CD14-positive monocyte (primary cell): ENCODE measurements around the gene PITPNM1. TPM values are rescaled to one million over a fixed set of nuclear protein-coding genes. Genes with fewer than 3 reads are reported as not detected.
A peak's percentile ranks its signal among the peaks of the same experiment; 100 is the strongest.

Experiments
- DNase-seq, 3 donors: peaks; one replicate each; pipeline ENCODE4 v3.0.0-alpha.2; 2011 to 2022
- H2AFZ ChIP-seq: 2 replicates; pipeline ENCODE4 v1.6.0; 2012; ENCODE audit warnings: mild to moderate bottlenecking, low read depth, low read length, inconsistent platforms; ENCODE audit not compliant: insufficient read depth, poor library complexity, severe bottlenecking
- H3K27ac ChIP-seq, 2 donors: 1 replicate in 1 of 2; 2 replicates in 1 of 2; pipeline ENCODE4 v1.5.1; 2012 to 2013; ENCODE audit warnings: low read length in 2 of 2, control low read depth in 1 of 2, inconsistent platforms in 1 of 2, low read depth in 1 of 2, mild to moderate bottlenecking in 1 of 2
- H3K27me3 ChIP-seq, 2 donors: one replicate each; pipeline versions ENCODE4 v1.6.0 to v1.6.1; 2011 to 2013; ENCODE audit warnings: low read length in 2 of 2; ENCODE audit not compliant: control insufficient read depth in 2 of 2, insufficient read depth in 2 of 2
- H3K36me3 ChIP-seq, 2 donors: replicated peaks in 1 of 2; 1 replicate in 1 of 2; 2 replicates in 1 of 2; pipeline versions ENCODE4 v1.5.1 to v1.6.1; 2012 to 2013; ENCODE audit warnings: low read length in 2 of 2, control low read depth in 1 of 2, inconsistent platforms in 1 of 2, mild to moderate bottlenecking in 1 of 2; ENCODE audit not compliant: insufficient read depth in 2 of 2, control insufficient read depth in 1 of 2
- H3K4me1 ChIP-seq, 2 donors: 1 replicate in 1 of 2; 2 replicates in 1 of 2; pipeline versions ENCODE4 v1.5.1 to v1.6.1; 2012 to 2013; ENCODE audit warnings: low read length in 2 of 2, control low read depth in 1 of 2, inconsistent platforms in 1 of 2, mild to moderate bottlenecking in 1 of 2, moderate library complexity in 1 of 2; ENCODE audit not compliant: insufficient read depth in 2 of 2, control insufficient read depth in 1 of 2
- H3K4me2 ChIP-seq: replicated peaks from 2 replicates; pipeline ENCODE3; 2012; ENCODE audit warnings: low read length, moderate library complexity, mild to moderate bottlenecking; ENCODE audit not compliant: poor library complexity, severe bottlenecking; ENCODE audit errors: extremely low read depth
- H3K4me3 ChIP-seq, 3 experiments: fragments of 200-600 bp in 1 of 3; sonication (generic) in 1 of 3; replicated peaks in 1 of 3; 1 replicate in 2 of 3; 2 replicates in 1 of 3; pipeline ENCODE4 v1.5.1; 2011 to 2013; ENCODE audit warnings: low read length in 3 of 3, mild to moderate bottlenecking in 3 of 3, control low read depth in 2 of 3, low read depth in 2 of 3, inconsistent platforms in 1 of 3, moderate library complexity in 1 of 3
- H3K79me2 ChIP-seq: 2 replicates; pipeline ENCODE4 v1.6.0; 2012; ENCODE audit warnings: mild to moderate bottlenecking, control low read depth, inconsistent platforms, low read length, moderate library complexity; ENCODE audit not compliant: insufficient read depth
- H3K9ac ChIP-seq: 2 replicates; pipeline ENCODE4 v1.6.0; 2017; ENCODE audit warnings: low read length, mild to moderate bottlenecking; ENCODE audit not compliant: insufficient read depth, poor library complexity, severe bottlenecking
- H3K9me3 ChIP-seq, 2 donors: replicated peaks in 1 of 2; 1 replicate in 1 of 2; 2 replicates in 1 of 2; pipeline versions ENCODE4 v1.5.1 to v1.6.1; 2012 to 2013; ENCODE audit warnings: low read length in 2 of 2, control low read depth in 1 of 2; ENCODE audit not compliant: control insufficient read depth in 1 of 2, insufficient read depth in 1 of 2
- H4K20me1 ChIP-seq: 2 replicates; pipeline ENCODE4 v1.6.0; 2012; ENCODE audit warnings: mild to moderate bottlenecking, low read length, control low read depth, moderate library complexity; ENCODE audit not compliant: insufficient read depth
- H3K27ac Mint-ChIP-seq, 7 donors: one replicate each; pipeline ENCODE4 v1.8.0; 2020; ENCODE audit warnings: mild to moderate bottlenecking in 7 of 7, mixed read lengths in 7 of 7, moderate library complexity in 6 of 7, inconsistent platforms in 2 of 7
- H3K27me3 Mint-ChIP-seq, 3 donors: one replicate each; pipeline ENCODE4 v1.8.0; 2021 to 2022; ENCODE audit warnings: low read depth in 3 of 3, mild to moderate bottlenecking in 3 of 3, mixed read lengths in 3 of 3, moderate library complexity in 3 of 3, inconsistent platforms in 1 of 3
- H3K36me3 Mint-ChIP-seq, 2 donors: one replicate each; pipeline ENCODE4 v1.8.0; 2020; ENCODE audit warnings: mixed read lengths in 2 of 2, inconsistent platforms in 1 of 2, mild to moderate bottlenecking in 1 of 2
- H3K4me1 Mint-ChIP-seq: one replicate; pipeline ENCODE4 v1.8.0; 2020; ENCODE audit warnings: mild to moderate bottlenecking, mixed read lengths
- H3K4me3 Mint-ChIP-seq, 2 donors: one replicate each; pipeline ENCODE4 v1.8.0; 2020; ENCODE audit warnings: mild to moderate bottlenecking in 2 of 2, mixed read lengths in 2 of 2, moderate library complexity in 1 of 2
- H3K9me3 Mint-ChIP-seq, 7 donors: one replicate each; pipeline ENCODE4 v1.8.0; 2020 to 2022; ENCODE audit warnings: mixed read lengths in 7 of 7, mild to moderate bottlenecking in 6 of 7, moderate library complexity in 6 of 7, inconsistent platforms in 2 of 7
- CTCF ChIP-seq: fragments of 200-600 bp; IDR thresholded peaks from one replicate; pipeline ENCODE4 v1.8.0; 2022; ENCODE audit warnings: antibody characterized with exemption, mild to moderate bottlenecking
- WGBS: methylation state at CpG from one replicate; pipeline ENCODE4 v1.1.5; 2013; ENCODE audit warnings: missing lambda C conversion rate; ENCODE audit not compliant: insufficient coverage; 5-methylcytosine and 5-hydroxymethylcytosine counted together
- intact Hi-C, 2 donors: fragments of 100-400 bp; cut with micrococcal nuclease; formaldehyde crosslinking; loops; one replicate each; pipeline versions ENCODE4 v1.15.0 to v1.15.1; 2023
- polyA plus RNA-seq, 3 donors: library from polyadenylated mRNA; depleted of rRNA in 1 of 3; unstranded in 2 of 3; stranded (reverse) in 1 of 3; fragments of 300-500 nt in 2 of 3; fragments of >200 nt in 1 of 3; fragmentation: Illumina TruSeq in 2 of 3; gene quantifications; 1 replicate in 2 of 3; 2 replicates in 1 of 3; pipeline ENCODE4 v1.2.3, GENCODE V29; 2012 to 2021

Gene PITPNM1
- polyA plus RNA-seq, 3 donors = 11.7 to 122 (median 22.2) TPM

- no peak for DNase-seq
- Mint-ChIP-seq H3K27me3 (peaks cover 0 to 9% (median 0%) of the 10 kb centered on the region in 3 donors), H3K36me3 (peaks cover 37 to 53% of the 10 kb centered on the region in 2 donors), H3K9me3 (peaks cover 0 to 1% (median 0%) of the 10 kb centered on the region in 7 donors), H3K4me3 (peak overlapping the region; percentile 92 to 94), H3K27ac (peak overlapping the region; percentile 77 to 96 (median 91)), H3K4me1 (peaks cover 48% of the 10 kb centered on the region)
- H3K9me3 ChIP-seq = no peaks in the 10 kb centered on the region
- H3K79me2 ChIP-seq = peaks cover 54% of the 10 kb centered on the region
- H3K27me3 ChIP-seq = no peaks in the 10 kb centered on the region
- peak overlapping the region; percentile 37 for H2AFZ ChIP-seq
- peaks cover 31% of the 10 kb centered on the region in 2 donors for H3K36me3 ChIP-seq
- H3K9ac ChIP-seq = peak overlapping the region; percentile 71
- H3K27ac ChIP-seq = peak overlapping the region; percentile 93 to 100
- intact Hi-C loops = loop anchor here (2.0 to 10.0 kb wide), 3 partner anchors 37 to 229 kb away; partner anchors contain the start of gene TMEM134 (in 1 of the 2)
- H3K4me1 ChIP-seq = peaks cover 63 to 75% of the 10 kb centered on the region in 2 donors
- H4K20me1 ChIP-seq = peaks cover 67% of the 10 kb centered on the region
- H3K4me2 ChIP-seq = peak overlapping the region; percentile 99
- 2% methylated on average over 99 of the region's 101 CpGs for WGBS
- TF ChIP-seq CTCF = no peak
- peak overlapping the region; percentile 74 to 99 (median 98) for H3K4me3 ChIP-seq
Measured at GRCh38 chr11:67504005-67504949, 886 bp downstream of the PITPNM1 start.
